ENCODE results near the gene IL11.
"Not testable (repeated sequence)": the region's sequence is repeated elsewhere in the genome, so short reads cannot be mapped to it uniquely, and the experiment has no call there.

The IL11 gene

DNA sequence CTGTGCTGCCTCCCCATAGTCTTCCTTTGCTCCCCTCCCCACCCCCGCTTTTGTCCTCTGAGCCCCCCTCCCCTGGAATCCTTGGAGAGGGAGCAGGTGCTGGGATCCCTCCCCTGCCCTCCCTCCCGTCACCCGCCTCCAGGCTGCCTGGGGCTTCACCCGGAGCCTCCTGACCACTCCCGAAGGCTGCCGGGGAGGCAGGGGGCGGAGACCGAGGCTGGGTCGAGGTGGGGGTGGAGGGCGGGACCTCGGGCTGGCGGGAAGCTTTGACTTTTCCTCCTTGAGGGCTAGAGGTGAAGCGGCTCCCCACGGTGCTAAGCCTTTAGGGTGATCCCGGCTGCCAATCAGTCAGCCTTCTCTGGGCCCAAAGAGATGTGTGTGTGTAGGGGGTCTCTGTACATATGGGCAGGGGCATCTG is 29.1 kb downstream of the IL11 start:
- POLR2A ChIA-PET (ENCODE audit: low non-redundant PET), result no interaction called here

GRCh38 chr19:55340784-55341147 is 29.5 kb downstream of the IL11 start:
- no peak for TF ChIP-seq CTCF (conservative IDR thresholded peaks at IDR 0.05; ENCODE audit: low read depth)
- CTCF ChIA-PET, result interaction anchor here (0.6 kb wide), 1 partner anchor 132 kb away, joined by 3 read pairs; the partner anchor contains the start of gene PTPRH
- POLR2A ChIA-PET (ENCODE audit: low non-redundant PET), result no interaction called here
- DNase-seq (ENCODE audit: low spot score), result no peak
- peak overlapping the region; percentile 97 for H3K27ac ChIP-seq

More for the DNA sequence above, 29.1 kb downstream of the IL11 start:
- DNase-seq (ENCODE audit: low spot score), result peak; percentile 84
- H3K27ac ChIP-seq, result peak overlapping the region; percentile 97
- CTCF ChIA-PET, result interaction anchor here (0.6 to 0.7 kb wide), 2 partner anchors 19 to 132 kb away, joined by 3 read pairs; partner anchors contain the start of gene PTPRH
- TF ChIP-seq CTCF (conservative IDR thresholded peaks at IDR 0.05; ENCODE audit: low read depth), result no peak

- DNase-seq (ENCODE audit: low spot score), result no peak
- peak overlapping the region; percentile 97 for H3K27ac ChIP-seq
- ChIA-PET CTCF (interaction anchor here (0.5 to 1.4 kb wide), 5 partner anchors 23 to 131 kb away, joined by 3 to 4 read pairs (median 3); partner anchors contain the start of genes PTPRH and TMEM238), POLR2A (ENCODE audit: low non-redundant PET) (interaction anchor here (0.5 to 0.9 kb wide), 4 partner anchors 19 to 45 kb away, joined by 3 to 6 read pairs (median 4); partner anchors contain the start of gene TMEM238)
- TF ChIP-seq CTCF (conservative IDR thresholded peaks at IDR 0.05; ENCODE audit: low read depth), result no peak
Observed at GRCh38 chr19:55339889-55340783, 30.1 kb downstream of the IL11 start.

GRCh38 chr19:55339105-55339888 is 31.0 kb downstream of the IL11 start, which contains the start of gene KMT5C:
Gene KMT5C, plus strand, starts transcription at chr19:55339876. Its CDS starts 2,061 bp downstream, at chr19:55341937.
- DNase-seq (ENCODE audit: low spot score), result peak; percentile 100
- peak within 1 kb of the TSS; percentile 97 for H3K27ac ChIP-seq
- ChIA-PET CTCF (interaction anchor here (0.5 to 1.4 kb wide), 5 partner anchors 22 to 193 kb away, joined by 3 to 4 read pairs (median 3); partner anchors contain the start of gene TMEM238), POLR2A (ENCODE audit: low non-redundant PET) (interaction anchor here (0.5 to 1.0 kb wide), 10 partner anchors 16 to 233 kb away, joined by 3 to 8 read pairs (median 4); partner anchors contain the start of gene TMEM238)
- TF ChIP-seq CTCF (conservative IDR thresholded peaks at IDR 0.05; ENCODE audit: low read depth), result no peak

DNA sequence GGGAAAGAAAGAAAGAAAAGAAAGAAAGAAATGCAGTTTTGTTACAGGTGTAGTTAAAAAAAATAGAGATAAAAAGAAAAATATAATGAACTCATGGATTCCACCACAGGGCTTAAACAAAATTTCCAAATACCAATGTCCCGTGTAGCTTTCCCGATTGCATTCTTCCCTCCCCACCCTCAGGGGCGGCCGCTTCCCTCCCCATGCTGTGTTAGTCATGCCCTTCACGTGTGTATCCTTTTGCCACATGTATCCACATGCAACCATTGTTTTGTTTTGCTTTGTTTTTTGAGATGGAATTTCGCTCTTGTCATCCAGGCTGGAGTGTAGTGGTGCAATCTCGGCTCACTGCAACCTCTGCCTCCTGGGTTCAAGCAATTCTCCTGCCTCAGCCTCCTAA is 34.2 kb downstream of the IL11 start:
- H3K27ac ChIP-seq, result peak overlapping the region; percentile 85
- peak; percentile 88 for DNase-seq (ENCODE audit: low spot score)
- ChIA-PET CTCF (interaction anchor here (1.1 kb wide), 1 partner anchor 34 kb away, joined by 3 read pairs; the partner anchor contains the start of gene IL11), POLR2A (ENCODE audit: low non-redundant PET) (no interaction called here)
- TF ChIP-seq CTCF (conservative IDR thresholded peaks at IDR 0.05; ENCODE audit: low read depth), result no peak

DNA sequence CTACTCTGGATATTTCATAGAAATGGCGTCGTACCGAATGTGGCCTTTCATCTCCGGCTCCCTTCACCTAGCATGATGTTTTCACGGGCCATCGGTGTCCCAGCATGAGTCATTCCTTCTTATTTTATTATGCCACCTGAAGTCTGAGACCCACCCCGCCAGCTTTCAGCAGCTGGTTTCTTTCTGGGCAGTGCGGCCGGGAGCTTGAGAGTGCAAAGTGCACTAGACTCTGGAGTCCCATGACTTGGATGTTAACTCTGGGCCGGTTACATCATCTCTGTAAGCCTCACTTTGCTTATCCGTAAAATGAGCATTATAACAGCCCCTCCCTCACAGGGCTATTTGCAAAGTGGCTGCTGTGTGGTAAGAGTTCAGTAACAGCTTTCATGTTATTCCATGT is 36.4 kb downstream of the IL11 start:
- ChIA-PET POLR2A (ENCODE audit: low non-redundant PET) (no interaction called here), CTCF (no interaction called here)
- TF ChIP-seq CTCF (conservative IDR thresholded peaks at IDR 0.05; ENCODE audit: low read depth), result no peak
- H3K27ac ChIP-seq, result no peak overlapping the region
- no peak for DNase-seq (ENCODE audit: low spot score)

DNA sequence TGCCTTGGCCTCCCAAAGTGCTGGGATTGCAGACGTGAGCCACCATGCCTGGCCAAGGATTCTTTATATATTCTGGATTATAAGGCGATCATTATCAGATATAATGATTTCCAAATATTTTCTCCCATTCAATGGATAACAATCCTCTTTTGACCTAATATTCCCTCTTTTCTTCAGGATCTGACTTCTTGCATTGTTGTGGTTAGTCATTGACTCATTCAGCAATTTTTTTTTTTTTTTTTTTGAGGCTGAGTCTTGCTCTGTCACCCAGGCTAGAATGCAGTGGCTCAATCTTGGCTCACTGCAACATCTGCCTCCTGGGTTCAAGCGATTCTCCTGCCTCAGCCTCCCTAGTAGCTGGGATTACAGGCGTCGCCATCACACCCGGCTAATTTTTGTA is 40.5 kb downstream of the IL11 start:
- H3K27ac ChIP-seq; DNase-seq (ENCODE audit: low spot score); CTCF ChIA-PET: not testable (repeated sequence)
- POLR2A ChIA-PET (ENCODE audit: low non-redundant PET), result interaction anchor here (0.7 kb wide), 1 partner anchor 53 kb away, joined by 6 read pairs; no protein-coding TSS in a partner anchor

GRCh38 chr19:55328774-55329318 is 41.4 kb downstream of the IL11 start:
- H3K27ac ChIP-seq; POLR2A ChIA-PET (ENCODE audit: low non-redundant PET); CTCF ChIA-PET; DNase-seq (ENCODE audit: low spot score): not testable (repeated sequence)
